NCI-H510A treated with DMSO at 0.1 percent for 48 hours (cell line): Measurements from ENCODE around the gene CFAP107.
"Not testable (repeated sequence)": the region's sequence is repeated elsewhere in the genome, so short reads cannot be mapped to it uniquely, and the experiment has no call there.

ENCODE experiments used
- DNase-seq: peaks from one replicate; lab custom pipeline; 2025; lab: John Stamatoyannopoulos, UW

Gene CFAP107

DNA sequence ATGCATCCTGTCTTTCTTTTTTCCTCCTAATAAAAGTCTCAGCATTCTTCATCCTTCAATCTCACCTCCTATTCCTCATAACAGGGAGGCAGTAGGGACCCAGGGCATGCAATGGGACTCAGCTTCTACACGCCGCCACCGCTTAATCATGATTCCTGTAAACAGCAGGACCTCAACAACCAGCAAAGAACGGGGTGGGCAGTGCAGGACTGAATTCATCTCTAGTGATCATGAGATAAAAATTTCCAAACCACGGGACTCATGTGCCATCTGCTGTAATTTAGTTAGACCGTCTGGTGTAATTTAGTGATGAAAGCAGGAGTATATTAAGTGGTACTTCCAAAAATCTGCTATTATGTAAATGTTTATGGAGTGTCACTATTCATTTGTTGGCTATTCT lies 32.9 kb downstream of the CFAP107 start:
- DNase-seq, result no peak

DNA sequence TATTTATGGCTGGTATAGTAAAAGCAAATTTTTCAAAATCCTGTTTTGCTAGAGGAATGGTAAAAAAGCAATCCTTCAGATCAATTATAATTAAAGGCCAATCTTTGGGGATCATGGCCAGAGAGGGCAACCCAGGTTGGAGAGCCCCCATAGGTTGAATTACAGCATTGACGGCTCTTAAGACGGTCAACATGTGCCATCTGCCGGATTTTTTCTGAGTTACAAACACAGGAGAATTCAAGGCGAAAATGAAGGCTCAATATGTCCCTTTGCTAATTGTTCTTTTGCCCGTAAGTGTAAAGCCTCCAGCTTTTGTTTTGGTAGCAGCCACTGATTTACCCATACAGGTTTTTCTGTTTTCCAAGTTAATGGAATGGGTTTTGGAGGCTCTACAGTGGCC lies 35.5 kb downstream of the CFAP107 start:
- DNase-seq, result not testable (repeated sequence)

DNA sequence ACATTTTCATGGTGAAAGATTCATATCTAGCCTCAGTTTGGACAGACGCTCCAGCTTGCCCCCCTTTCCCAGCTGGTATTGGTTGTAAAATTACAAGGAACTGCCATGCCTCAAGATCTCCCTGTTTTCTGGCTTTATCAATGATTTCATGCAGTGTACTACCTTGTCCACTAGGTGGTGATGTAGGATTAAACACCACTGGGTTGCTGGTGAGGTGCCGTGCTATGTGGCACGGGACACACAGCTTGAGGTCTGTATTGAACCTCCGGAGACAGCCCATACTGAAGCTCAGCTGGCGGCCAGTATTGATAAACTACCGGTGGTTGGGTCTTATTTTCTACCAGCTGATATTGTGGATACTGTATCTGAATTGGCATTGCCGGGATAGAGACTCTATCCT lies 37.8 kb downstream of the CFAP107 start:
- DNase-seq, result not testable (repeated sequence)

GRCh38 chr1:12784729-12785128 lies 38.7 kb downstream of the CFAP107 start:
- DNase-seq, result not testable (repeated sequence)

DNA sequence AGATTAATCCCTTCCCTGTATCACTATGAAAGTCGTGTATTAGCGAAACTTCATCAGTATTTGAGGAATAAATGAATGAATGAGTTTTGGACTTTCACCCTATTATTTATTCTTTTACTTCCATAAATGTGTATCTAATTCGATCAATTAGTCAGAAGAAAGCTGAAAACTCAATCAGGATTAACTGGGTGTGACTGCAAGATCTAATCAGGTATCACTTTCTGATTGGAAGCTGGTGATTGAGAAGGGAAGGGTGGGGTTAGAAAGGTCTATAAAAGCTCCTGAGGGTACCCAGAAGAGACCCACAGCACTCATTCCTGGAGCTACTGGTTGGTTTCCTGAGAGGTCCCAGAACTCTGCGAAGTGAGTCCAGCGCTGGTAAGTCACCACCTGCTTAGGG lies 45.1 kb downstream of the CFAP107 start, which contains the start of gene PRAMEF1:
Gene PRAMEF1 (plus strand): TSS at position 301 of the 400 bp plus-strand sequence. CDS start 1,831 bp downstream, outside the sequence.
- DNase-seq, result not testable (repeated sequence)

GRCh38 chr1:12798911-12799310 lies 52.9 kb downstream of the CFAP107 start:
- no peak for DNase-seq

- no peak for DNase-seq
Measured at GRCh38 chr1:12799730-12800129, 53.7 kb downstream of the CFAP107 start.

GRCh38 chr1:12809933-12810332 lies 63.9 kb downstream of the CFAP107 start:
- no peak for DNase-seq

DNA sequence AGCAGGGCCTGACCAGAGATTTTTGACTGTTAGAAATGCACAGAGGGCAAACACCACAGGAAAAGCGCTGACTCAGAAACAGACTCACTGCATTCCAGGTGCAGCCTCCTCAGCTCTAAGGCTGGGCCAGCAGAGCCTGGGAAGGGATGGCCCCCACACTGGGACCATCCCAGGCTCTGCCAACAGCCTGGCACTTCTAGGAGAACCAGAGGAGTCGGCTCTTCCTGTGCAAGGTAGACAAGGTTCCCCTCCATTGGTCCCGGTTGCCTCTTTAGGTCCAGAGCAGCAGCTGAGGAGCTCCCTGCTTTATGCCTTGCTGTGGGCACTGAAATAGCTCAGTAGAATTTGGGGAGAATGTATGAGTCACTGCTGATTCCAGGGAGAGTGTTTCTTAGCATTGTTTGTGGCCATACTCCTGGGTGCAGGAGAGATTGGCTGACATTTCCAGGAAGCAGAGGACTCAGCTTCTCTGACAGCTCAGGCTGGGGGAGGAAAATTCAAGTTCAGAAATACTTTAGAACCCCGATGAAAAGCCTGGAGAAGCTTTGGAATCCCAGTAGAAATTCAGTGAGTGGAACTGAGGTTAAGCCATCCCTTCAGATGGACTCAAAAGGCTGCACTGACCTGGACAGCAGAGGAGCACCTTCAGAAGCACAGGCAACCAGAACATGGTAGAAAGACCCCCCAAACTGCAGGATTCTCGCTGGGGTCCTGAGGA lies 64.8 kb downstream of the CFAP107 start:
- no peak for DNase-seq

GRCh38 chr1:12811409-12811784 lies 65.4 kb downstream of the CFAP107 start:
- no peak for DNase-seq
